ENCODE measurements around the gene MC1R. TPM values are rescaled to one million over a fixed set of nuclear protein-coding genes. Genes with fewer than 3 reads are reported as not detected.

The MC1R gene
- total and polyA plus RNA-seq, 2 of the 4 experiments (the other 2 are of a cell fraction) = 3.8 to 9.5 TPM

GRCh38 chr16:89936034-89936433 is 17.4 kb downstream of the MC1R start:
- CTCF ChIA-PET = no interaction called here

More at GRCh38 chr16:89936034-89936433, 17.4 kb downstream of the MC1R start:
- Histone ChIP-seq H2AFZ (replicated peaks; ENCODE audit: low read length, poor library complexity) (no peak overlapping the region), H2BK5ac (ENCODE audit: low read depth, low read length, poor library complexity, severe bottlenecking) (no peak overlapping the region), H4K5ac (ENCODE audit: low read depth, low read length) (no peak overlapping the region), H2BK120ac (ENCODE audit: low read depth, low read length) (no peak overlapping the region), H3K4me2 (ENCODE audit: low read depth, low read length) (no peak overlapping the region), H2AK9ac (replicated peaks; ENCODE audit: low read depth, low read length, poor library complexity) (no peak overlapping the region), H3K4me3 (ENCODE audit: insufficient read depth, low read depth, low read length) (no peak overlapping the region), H3K9me3 (ENCODE audit: control insufficient read depth, insufficient read depth, low read length) (no peaks in the 10 kb centered on the region), H3K18ac (ENCODE audit: low read depth, low read length) (no peak overlapping the region), H3K56ac (ENCODE audit: extremely low read depth, insufficient read depth, low read length) (no peak overlapping the region), H4K91ac (ENCODE audit: insufficient read depth, low read depth, low read length) (no peak overlapping the region), H3K9me1 (ENCODE audit: insufficient read depth, low read length) (peaks cover 11% of the 10 kb centered on the region; the same call in 1 of the 2 replicates), H2BK20ac (ENCODE audit: low read depth, low read length) (no peak overlapping the region), H2AK5ac (ENCODE audit: low read depth, low read length) (no peak overlapping the region), H3K14ac (replicated peaks; ENCODE audit: low read depth, low read length) (no peak overlapping the region), H3K79me1 (ENCODE audit: low read depth in 1 of 2, low read length in 2 of 2) (peaks cover 6 to 24% of the 10 kb centered on the region in 2 experiments; a peak in 2 of 4 replicates), H3K23ac (ENCODE audit: low read depth, low read length) (no peak overlapping the region), H4K8ac (ENCODE audit: low read depth in 2 of 2, low read length in 2 of 2) (no peak overlapping the region), H3K4ac (ENCODE audit: low read depth, low read length) (no peak overlapping the region), H2BK15ac (ENCODE audit: low read depth, low read length) (no peak overlapping the region), H3K27me3 (ENCODE audit: control insufficient read depth, insufficient read depth, low read length) (no peaks in the 10 kb centered on the region), H3K27ac (ENCODE audit: insufficient read depth, low read length) (no peak overlapping the region), H3K9ac (ENCODE audit: low read depth, low read length) (no peak overlapping the region), H3K36me3 (ENCODE audit: control insufficient read depth, insufficient read depth, low read length) (peaks cover 53% of the 10 kb centered on the region), H3K4me1 (ENCODE audit: control insufficient read depth, insufficient read depth, low read length) (no peaks in the 10 kb centered on the region), H4K20me1 (ENCODE audit: insufficient read depth, low read length) (peaks cover 32% of the 10 kb centered on the region)
- no TSS peak for BruUV-seq (replicated peaks)
- no peak for ATAC-seq (ENCODE audit: low read depth)
- POLR2A ChIA-PET (ENCODE audit: unreplicated experiment) = no interaction called here
- in situ Hi-C loops (cut with MboI; ENCODE audit: low sequenced_read_pairs) = no loop called here
- WGBS, 2 experiments (ENCODE audit: extremely low coverage in 2 of 2, insufficient read length in 1 of 2) = 65% methylated on average over 2 of the region's 13 CpGs; no CpG with 5 or more reads in 1 of the 2 experiments
- intact Hi-C loops (cut with micrococcal nuclease) = no loop called here
- DNase-seq = no peak
- TF ChIP-seq NFE2L2 (IDR thresholded peaks at IDR 0.05; ENCODE audit: low read depth, low read length) = no peak
- TF ChIP-seq RAD21 (IDR thresholded peaks at IDR 0.05; ENCODE audit: low read length) = no peak
- TF ChIP-seq, protein P1, sequence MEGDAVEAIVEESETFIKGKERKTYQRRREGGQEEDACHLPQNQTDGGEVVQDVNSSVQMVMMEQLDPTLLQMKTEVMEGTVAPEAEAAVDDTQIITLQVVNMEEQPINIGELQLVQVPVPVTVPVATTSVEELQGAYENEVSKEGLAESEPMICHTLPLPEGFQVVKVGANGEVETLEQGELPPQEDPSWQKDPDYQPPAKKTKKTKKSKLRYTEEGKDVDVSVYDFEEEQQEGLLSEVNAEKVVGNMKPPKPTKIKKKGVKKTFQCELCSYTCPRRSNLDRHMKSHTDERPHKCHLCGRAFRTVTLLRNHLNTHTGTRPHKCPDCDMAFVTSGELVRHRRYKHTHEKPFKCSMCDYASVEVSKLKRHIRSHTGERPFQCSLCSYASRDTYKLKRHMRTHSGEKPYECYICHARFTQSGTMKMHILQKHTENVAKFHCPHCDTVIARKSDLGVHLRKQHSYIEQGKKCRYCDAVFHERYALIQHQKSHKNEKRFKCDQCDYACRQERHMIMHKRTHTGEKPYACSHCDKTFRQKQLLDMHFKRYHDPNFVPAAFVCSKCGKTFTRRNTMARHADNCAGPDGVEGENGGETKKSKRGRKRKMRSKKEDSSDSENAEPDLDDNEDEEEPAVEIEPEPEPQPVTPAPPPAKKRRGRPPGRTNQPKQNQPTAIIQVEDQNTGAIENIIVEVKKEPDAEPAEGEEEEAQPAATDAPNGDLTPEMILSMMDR (conservative IDR thresholded peaks at IDR 0.05; ENCODE audit: low read depth, low read length) = no peak
- TF ChIP-seq CHD1 (IDR thresholded peaks at IDR 0.05; ENCODE audit: low read depth, low read length) = no peak
- TF ChIP-seq SMC3 (IDR thresholded peaks at IDR 0.05; ENCODE audit: low read depth, low read length) = no peak
- TF ChIP-seq, protein P2, sequence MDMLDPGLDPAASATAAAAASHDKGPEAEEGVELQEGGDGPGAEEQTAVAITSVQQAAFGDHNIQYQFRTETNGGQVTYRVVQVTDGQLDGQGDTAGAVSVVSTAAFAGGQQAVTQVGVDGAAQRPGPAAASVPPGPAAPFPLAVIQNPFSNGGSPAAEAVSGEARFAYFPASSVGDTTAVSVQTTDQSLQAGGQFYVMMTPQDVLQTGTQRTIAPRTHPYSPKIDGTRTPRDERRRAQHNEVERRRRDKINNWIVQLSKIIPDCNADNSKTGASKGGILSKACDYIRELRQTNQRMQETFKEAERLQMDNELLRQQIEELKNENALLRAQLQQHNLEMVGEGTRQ (IDR thresholded peaks at IDR 0.05; ENCODE audit: low read depth, low read length) = no peak
- no peak for TF ChIP-seq MAZ (IDR thresholded peaks at IDR 0.05; ENCODE audit: borderline replicate concordance, low read depth, low read length)
- dilution Hi-C loops (cut with HindIII; ENCODE audit: low sequenced_read_pairs, unreplicated experiment) = no loop called here

Data from IMR-90 (cell line).